ENCODE data around the gene CILP2.

DNA sequence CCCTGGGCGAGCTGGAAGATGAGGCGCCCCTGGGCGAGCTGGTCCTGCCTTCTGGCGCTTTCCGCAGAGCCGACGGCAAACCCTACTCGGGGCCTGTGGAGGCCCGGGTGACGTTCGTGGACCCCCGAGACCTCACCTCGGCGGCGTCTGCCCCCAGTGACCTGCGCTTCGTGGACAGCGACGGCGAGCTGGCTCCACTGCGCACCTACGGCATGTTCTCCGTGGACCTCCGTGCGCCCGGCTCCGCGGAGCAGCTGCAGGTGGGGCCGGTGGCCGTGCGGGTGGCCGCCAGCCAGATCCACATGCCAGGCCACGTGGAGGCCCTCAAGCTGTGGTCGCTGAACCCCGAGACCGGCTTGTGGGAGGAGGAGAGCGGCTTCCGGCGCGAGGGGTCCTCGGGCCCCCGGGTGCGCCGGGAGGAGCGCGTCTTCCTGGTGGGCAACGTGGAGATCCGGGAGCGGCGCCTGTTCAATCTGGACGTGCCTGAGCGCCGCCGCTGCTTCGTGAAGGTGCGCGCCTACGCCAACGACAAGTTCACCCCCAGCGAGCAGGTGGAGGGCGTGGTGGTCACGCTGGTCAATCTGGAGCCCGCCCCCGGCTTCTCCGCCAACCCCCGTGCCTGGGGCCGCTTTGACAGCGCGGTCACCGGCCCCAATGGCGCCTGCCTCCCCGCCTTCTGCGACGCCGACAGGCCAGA, 6.3 kb downstream of the CILP2 start:
- TF ChIP-seq, protein P1, sequence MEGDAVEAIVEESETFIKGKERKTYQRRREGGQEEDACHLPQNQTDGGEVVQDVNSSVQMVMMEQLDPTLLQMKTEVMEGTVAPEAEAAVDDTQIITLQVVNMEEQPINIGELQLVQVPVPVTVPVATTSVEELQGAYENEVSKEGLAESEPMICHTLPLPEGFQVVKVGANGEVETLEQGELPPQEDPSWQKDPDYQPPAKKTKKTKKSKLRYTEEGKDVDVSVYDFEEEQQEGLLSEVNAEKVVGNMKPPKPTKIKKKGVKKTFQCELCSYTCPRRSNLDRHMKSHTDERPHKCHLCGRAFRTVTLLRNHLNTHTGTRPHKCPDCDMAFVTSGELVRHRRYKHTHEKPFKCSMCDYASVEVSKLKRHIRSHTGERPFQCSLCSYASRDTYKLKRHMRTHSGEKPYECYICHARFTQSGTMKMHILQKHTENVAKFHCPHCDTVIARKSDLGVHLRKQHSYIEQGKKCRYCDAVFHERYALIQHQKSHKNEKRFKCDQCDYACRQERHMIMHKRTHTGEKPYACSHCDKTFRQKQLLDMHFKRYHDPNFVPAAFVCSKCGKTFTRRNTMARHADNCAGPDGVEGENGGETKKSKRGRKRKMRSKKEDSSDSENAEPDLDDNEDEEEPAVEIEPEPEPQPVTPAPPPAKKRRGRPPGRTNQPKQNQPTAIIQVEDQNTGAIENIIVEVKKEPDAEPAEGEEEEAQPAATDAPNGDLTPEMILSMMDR (IDR thresholded peaks at IDR 0.05; ENCODE audit: insufficient read depth, low read length, poor library complexity, severe bottlenecking) = no peak
- no peak for TF ChIP-seq EZH2phosphoT487 (conservative IDR thresholded peaks at IDR 0.05; ENCODE audit: low read length)
